GM10248 (cell line): Measurements from ENCODE around the gene SPON1.
"Not testable (repeated sequence)": the region's sequence is repeated elsewhere in the genome, so short reads cannot be mapped to it uniquely, and the experiment has no call there.

Source experiments
- CTCF ChIA-PET: fragments of 300-600 bp; sonication (Branson Sonifier 250); formaldehyde crosslinking; extraction: SDS; loops from one replicate; lab custom pipeline; 2021; ENCODE audit warnings: antibody characterized with exemption; lab: Yijun Ruan, JAX
- POLR2A ChIA-PET: fragments of 350-650 bp; sonication (Branson Sonifier 250); formaldehyde crosslinking; extraction: SDS; loops from one replicate; lab custom pipeline; 2020; ENCODE audit warnings: antibody characterized with exemption; lab: Yijun Ruan, JAX
- DNase-seq: peaks from one replicate; pipeline ENCODE4 v3.0.0; 2012; ENCODE audit errors: extremely low spot score
- CTCF ChIP-seq: IDR thresholded peaks from 2 replicates; pipeline ENCODE4 v1.5.1; 2012; ENCODE audit warnings: mild to moderate bottlenecking, low read depth; ENCODE audit errors: extremely low read depth, missing control alignments, control extremely low read depth

Gene SPON1

GRCh38 chr11:14079797-14080196 lies 117.3 kb downstream of the SPON1 start:
- ChIA-PET POLR2A (no interaction called here), CTCF (no interaction called here)
- TF ChIP-seq CTCF: no peak
- no peak for DNase-seq

GRCh38 chr11:14081581-14082231 lies 119.2 kb downstream of the SPON1 start:
- CTCF ChIA-PET: interaction anchor here (0.7 kb wide), 1 partner anchor 919 kb away, joined by 3 read pairs; no protein-coding TSS in a partner anchor

GRCh38 chr11:14082338-14082737 lies 119.8 kb downstream of the SPON1 start:
- no peak for TF ChIP-seq CTCF
- ChIA-PET POLR2A (no interaction called here), CTCF (no interaction called here)
- DNase-seq: no peak

More at GRCh38 chr11:14081581-14082231, 119.2 kb downstream of the SPON1 start:
- DNase-seq: no peak
- POLR2A ChIA-PET: no interaction called here
- TF ChIP-seq CTCF: no peak

- DNase-seq, POLR2A ChIA-PET, CTCF ChIA-PET: not testable (repeated sequence)
Measured at GRCh38 chr11:14088861-14089260, 126.3 kb downstream of the SPON1 start.

GRCh38 chr11:14089690-14090462 lies 127.4 kb downstream of the SPON1 start:
- no peak for DNase-seq
- TF ChIP-seq CTCF: no peak
- ChIA-PET POLR2A (no interaction called here), CTCF (no interaction called here)

- DNase-seq, POLR2A ChIA-PET, CTCF ChIA-PET: not testable (repeated sequence)
Measured at GRCh38 chr11:14090631-14091030, 128.1 kb downstream of the SPON1 start.

GRCh38 chr11:14093065-14093464 lies 130.5 kb downstream of the SPON1 start:
- ChIA-PET CTCF (no interaction called here), POLR2A (no interaction called here)
- TF ChIP-seq CTCF: no peak
- DNase-seq: no peak
